Upper lobe of left lung (tissue), 6 donors: ENCODE results near the gene CMSS1. TPM values are rescaled to one million over a fixed set of nuclear protein-coding genes. Genes with fewer than 3 reads are reported as not detected.

Experiments used
- ATAC-seq, 2 donors: fragments of 200-7000 bp; cut with Tn5 transposase; one replicate each; pipeline ENCODE4 v1.9.1; 2022; ENCODE audit warnings: mild to moderate bottlenecking in 2 of 2, moderate library complexity in 2 of 2; ENCODE audit not compliant: low FRiP score in 2 of 2
- DNase-seq, 2 donors: peaks; one replicate each; pipeline ENCODE4 v3.0.0-alpha.2; 2019 to 2020
- H3K27ac ChIP-seq, 4 donors: fragments of 200-600 bp; sonication (generic); one replicate each; pipeline ENCODE4 v1.5.1; 2016 to 2019
- H3K27me3 ChIP-seq, 4 donors: fragments of 200-600 bp; sonication (generic); one replicate each; pipeline ENCODE4 v1.5.1; 2017 to 2019
- H3K36me3 ChIP-seq, 4 donors: fragments of 200-600 bp; sonication (generic); one replicate each; pipeline ENCODE4 v1.5.1; 2016 to 2019
- H3K4me1 ChIP-seq, 4 donors: fragments of 200-600 bp; sonication (generic); one replicate each; pipeline ENCODE4 v1.5.1; 2018 to 2019
- H3K4me3 ChIP-seq, 4 donors: fragments of 200-600 bp; sonication (generic); one replicate each; pipeline ENCODE4 v1.5.1; 2017 to 2019; ENCODE audit warnings: mild to moderate bottlenecking in 2 of 4, moderate library complexity in 1 of 4
- H3K9me3 ChIP-seq, 4 donors: fragments of 200-600 bp; sonication (generic); one replicate each; pipeline ENCODE4 v1.5.1; 2018 to 2019
- CTCF ChIP-seq, 6 experiments: fragments of 450-650 bp in 4 of 6; fragments of 200-600 bp in 2 of 6; sonication (generic) in 2 of 6; IDR thresholded peaks; one replicate each; pipeline ENCODE4 v1.5.1; 2016 to 2019; ENCODE audit warnings: antibody characterized with exemption in 6 of 6
- EP300 ChIP-seq, 4 donors: sonication (generic); formaldehyde crosslinking; IDR thresholded peaks; one replicate each; pipeline ENCODE4 v1.5.1; 2017; ENCODE audit warnings: antibody characterized with exemption in 4 of 4, control low read depth in 2 of 4
- POLR2A ChIP-seq, 4 donors: fragments of 450-650 bp; IDR thresholded peaks; one replicate each; pipeline ENCODE4 v1.5.1; 2016 to 2017; ENCODE audit warnings: antibody characterized with exemption in 4 of 4, mild to moderate bottlenecking in 2 of 4
- POLR2AphosphoS5 ChIP-seq, 2 donors: sonication (generic); formaldehyde crosslinking; IDR thresholded peaks; one replicate each; pipeline ENCODE4 v1.5.1; 2017; ENCODE audit warnings: antibody characterized with exemption in 2 of 2
- WGBS, 2 donors: methylation state at CpG; one replicate each; pipeline ENCODE4 v1.1.5; 2017 to 2018; 5-methylcytosine and 5-hydroxymethylcytosine counted together
- total RNA-seq, 6 donors: library from RNA; depleted of rRNA in 4 of 6; stranded (reverse); fragments of >200 nt in 4 of 6; gene quantifications; one replicate each; pipeline versions ENCODE4 v1.1.0 to v1.2.1, GENCODE V29; 2016 to 2021
- donor health status: DM: no; HTN: no; CAD: no; lungs with moderate emphysema.
- donor health status: DM: no; HTN: yes; CAD: no; lungs with severe emphysema.

CMSS1 gene
- total RNA-seq, 6 donors from 2014 or later, result 4.0 to 21.1 (median 12.0) TPM

- no peak for DNase-seq
Measured at GRCh38 chr3:99877031-99877579, 59.4 kb downstream of the CMSS1 start.

DNA sequence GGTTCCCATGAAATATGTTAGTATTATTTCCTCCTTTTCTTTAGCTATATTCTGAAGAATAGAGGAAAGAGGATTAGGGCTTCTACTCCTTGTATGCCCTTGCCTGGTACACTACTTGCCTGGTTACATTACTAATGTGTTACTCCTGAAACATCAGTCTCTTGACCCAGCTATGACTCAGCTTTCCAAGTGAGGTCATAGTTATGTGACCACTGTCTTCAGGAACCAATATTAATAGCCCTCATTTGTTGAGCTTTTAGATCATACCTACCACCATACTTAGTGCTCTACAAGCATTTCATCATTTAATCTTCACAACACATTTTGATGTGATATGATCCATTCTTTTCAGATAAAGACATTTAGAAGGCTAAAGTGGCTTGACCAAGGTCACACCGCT lies 60.3 kb downstream of the CMSS1 start:
- Histone ChIP-seq H3K36me3 (no peaks in the 10 kb centered on the region), H3K4me3 (no peak overlapping the region), H3K27me3 (no peaks in the 10 kb centered on the region), H3K4me1 (peaks cover 8 to 42% (median 18%) of the 10 kb centered on the region in 4 donors), H3K9me3 (no peaks in the 10 kb centered on the region), H3K27ac (peak overlapping the region in 3 of 4 donors; percentile 5 to 38 (median 11))
- ATAC-seq (peak in 1 of 2 donors; percentile 40), DNase-seq (peak in 1 of 2 donors; percentile 23)
- no peak for TF ChIP-seq EP300 (IDR thresholded peaks at IDR 0.05)
- peak in 1 of 4 donors; percentile 34 for TF ChIP-seq POLR2A (IDR thresholded peaks at IDR 0.05)
- TF ChIP-seq POLR2AphosphoS5 (IDR thresholded peaks at IDR 0.05), result peak in 1 of 2 donors; percentile 19
- TF ChIP-seq CTCF (IDR thresholded peaks at IDR 0.05), result no peak
- 97% methylated on average over 1 of the region's 1 CpG for WGBS, 2 donors

More at GRCh38 chr3:99877031-99877579, 59.4 kb downstream of the CMSS1 start:
- ATAC-seq, result no peak
- H3K27ac ChIP-seq, result peak overlapping the region in 3 of 4 donors; percentile 81 to 89 (median 88)
- H3K4me1 ChIP-seq, result peaks cover 8 to 45% (median 17%) of the 10 kb centered on the region in 4 donors
- no peaks in the 10 kb centered on the region for H3K36me3 ChIP-seq
- WGBS, 2 donors, result 88 to 90% methylated on average over 4 of the region's 4 CpGs
- no peaks in the 10 kb centered on the region for H3K27me3 ChIP-seq
- H3K4me3 ChIP-seq, result peak overlapping the region in 1 of 4 donors; percentile 63
- no peak for TF ChIP-seq EP300 (IDR thresholded peaks at IDR 0.05)
- no peak for TF ChIP-seq POLR2AphosphoS5 (IDR thresholded peaks at IDR 0.05)
- TF ChIP-seq POLR2A (IDR thresholded peaks at IDR 0.05), result no peak
- no peak for TF ChIP-seq CTCF (IDR thresholded peaks at IDR 0.05)
- no peaks in the 10 kb centered on the region for H3K9me3 ChIP-seq

- Histone ChIP-seq H3K4me3 (no peak overlapping the region), H3K36me3 (no peaks in the 10 kb centered on the region), H3K4me1 (peaks cover 8 to 35% (median 14%) of the 10 kb centered on the region in 4 donors), H3K27ac (peak overlapping the region in 1 of 4 donors; percentile 14), H3K27me3 (no peaks in the 10 kb centered on the region), H3K9me3 (no peaks in the 10 kb centered on the region)
- TF ChIP-seq EP300 (IDR thresholded peaks at IDR 0.05) (no peak), CTCF (IDR thresholded peaks at IDR 0.05) (no peak), POLR2A (IDR thresholded peaks at IDR 0.05) (no peak), POLR2AphosphoS5 (IDR thresholded peaks at IDR 0.05) (no peak)
- DNase-seq (no peak), ATAC-seq (no peak)
- 95 to 96% methylated on average over 2 of the region's 2 CpGs for WGBS, 2 donors
Measured at GRCh38 chr3:99879275-99879674, 61.6 kb downstream of the CMSS1 start.

DNA sequence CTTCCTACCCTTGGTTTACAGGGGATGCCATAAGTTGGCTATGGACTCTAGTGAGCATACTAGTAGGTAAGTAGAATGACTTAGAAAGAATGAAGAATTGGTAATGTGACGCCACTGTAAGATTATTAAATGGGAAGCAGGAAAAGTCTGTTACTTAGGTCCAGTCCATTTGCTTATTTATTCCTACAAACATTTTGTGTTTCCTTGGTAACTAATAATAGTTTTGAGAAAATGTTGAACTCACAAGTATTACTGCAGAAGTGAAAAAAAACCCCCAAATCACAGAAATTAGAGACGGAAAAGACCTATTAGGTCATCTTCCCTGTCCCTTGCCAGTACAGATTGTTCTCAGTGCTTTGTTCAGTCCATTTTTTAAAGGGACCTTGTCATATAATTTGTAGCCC lies 63.5 kb downstream of the CMSS1 start:
- DNase-seq (no peak), ATAC-seq (peak; percentile 30 to 89)
- 68 to 75% methylated on average over 2 of the region's 2 CpGs for WGBS, 2 donors
- TF ChIP-seq POLR2A (IDR thresholded peaks at IDR 0.05) (no peak), POLR2AphosphoS5 (IDR thresholded peaks at IDR 0.05) (no peak), CTCF (IDR thresholded peaks at IDR 0.05) (no peak), EP300 (IDR thresholded peaks at IDR 0.05) (peak in 1 of 4 donors; percentile 56)
- Histone ChIP-seq H3K27ac (peak overlapping the region; percentile 19 to 70 (median 64)), H3K9me3 (no peaks in the 10 kb centered on the region), H3K4me3 (no peak overlapping the region), H3K27me3 (no peaks in the 10 kb centered on the region), H3K36me3 (no peaks in the 10 kb centered on the region), H3K4me1 (peaks cover 8 to 36% (median 16%) of the 10 kb centered on the region in 4 donors)
